ENCODE data around the gene TTC16.

DNA sequence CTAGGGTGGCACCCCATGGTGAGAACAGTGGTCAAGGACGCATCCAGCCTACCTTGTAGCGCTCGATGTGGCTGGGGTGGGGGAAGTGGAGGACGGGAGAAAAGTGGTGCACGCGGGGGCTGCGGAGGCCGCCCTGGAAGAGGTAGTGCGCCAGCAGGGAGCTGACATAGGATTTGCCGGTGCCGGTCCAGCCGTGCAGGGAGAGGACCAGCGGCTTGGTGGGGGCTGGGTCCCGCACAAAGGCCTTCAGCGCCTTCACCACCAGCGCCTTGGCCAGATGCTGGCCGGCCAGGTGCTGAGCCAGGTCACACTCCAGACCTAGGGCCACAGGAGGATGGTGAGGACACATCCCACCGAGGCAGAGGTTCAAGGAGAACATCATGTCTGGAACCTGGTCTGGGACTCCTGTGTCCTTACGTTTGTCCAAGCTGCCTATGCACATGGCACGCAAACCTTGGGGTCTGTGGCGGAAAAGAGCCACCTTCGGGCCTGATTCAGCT, 18.4 kb downstream of the TTC16 start:
- TF ChIP-seq CTCF (IDR thresholded peaks at IDR 0.05; ENCODE audit: poor library complexity): no peak
- TF ChIP-seq EZH2 (IDR thresholded peaks at IDR 0.05; ENCODE audit: borderline replicate concordance): no peak
- no peak for TF ChIP-seq EZH2phosphoT487 (IDR thresholded peaks at IDR 0.05; ENCODE audit: low read depth, severe bottlenecking, unreplicated experiment)

Data from hepatocyte (in vitro differentiated cells).